NCI-H146 treated with DMSO at 0.1 percent for 48 hours (cell line): ENCODE data around the gene RORB.
A peak's percentile ranks its signal among the peaks of the same experiment; 100 is the strongest.

Source experiments
- DNase-seq: peaks from one replicate; lab custom pipeline; 2025; ENCODE audit not compliant: unreplicated experiment; lab: John Stamatoyannopoulos, UW

Gene RORB

GRCh38 chr9:74496819-74497747 lies at the start of gene RORB:
TSS of gene RORB (plus strand) at chr9:74497335. CDS start at chr9:74497977, 642 bp downstream.
- DNase-seq = peak; percentile 0

- DNase-seq = no peak
Observed at GRCh38 chr9:74447451-74448193, 49.5 kb upstream of the RORB start.

- DNase-seq = no peak
Observed at GRCh38 chr9:74449060-74449459, 48.1 kb upstream of the RORB start.

- DNase-seq = no peak
Observed at GRCh38 chr9:74458832-74459231, 38.3 kb upstream of the RORB start.

- DNase-seq = no peak
Observed at GRCh38 chr9:74463825-74464224, 33.3 kb upstream of the RORB start.

GRCh38 chr9:74478606-74479005 lies 18.5 kb upstream of the RORB start:
- DNase-seq = no peak

- no peak for DNase-seq
Observed at GRCh38 chr9:74479711-74480110, 17.4 kb upstream of the RORB start.

GRCh38 chr9:74487395-74487794 lies 9.7 kb upstream of the RORB start:
- no peak for DNase-seq

- no peak for DNase-seq
Observed at GRCh38 chr9:74493512-74493911, 3.6 kb upstream of the RORB start.

- DNase-seq = no peak
Observed at GRCh38 chr9:74494490-74494889, 2.6 kb upstream of the RORB start.

GRCh38 chr9:74496406-74496805 lies 729 bp upstream of the RORB start:
- DNase-seq = no peak

- DNase-seq = no peak
Observed at GRCh38 chr9:74497748-74498620, 849 bp downstream of the RORB start.

GRCh38 chr9:74498621-74499095 lies 1.5 kb downstream of the RORB start:
- DNase-seq = no peak

- no peak for DNase-seq
Observed at GRCh38 chr9:74499111-74499601, 2.0 kb downstream of the RORB start.

- no peak for DNase-seq
Observed at GRCh38 chr9:74499770-74500583, 2.8 kb downstream of the RORB start.

GRCh38 chr9:74500584-74500924 lies 3.4 kb downstream of the RORB start:
- no peak for DNase-seq

- no peak for DNase-seq
Observed at GRCh38 chr9:74501570-74501969, 4.4 kb downstream of the RORB start.

- DNase-seq = peak; percentile 0
Observed at GRCh38 chr9:74503219-74503618, 6.1 kb downstream of the RORB start.

- DNase-seq = no peak
Observed at GRCh38 chr9:74503666-74504065, 6.5 kb downstream of the RORB start.

GRCh38 chr9:74511333-74511732 lies 14.2 kb downstream of the RORB start:
- no peak for DNase-seq
